ENCODE data around the gene CNTNAP3.
"Not testable (repeated sequence)": the region's sequence is repeated elsewhere in the genome, so short reads cannot be mapped to it uniquely, and the experiment has no call there.

CNTNAP3 gene

GRCh38 chr9:39287980-39288379 is at the start of gene CNTNAP3:
CNTNAP3 (minus strand) TSS chr9:39288167; CDS start chr9:39288064, 103 bp downstream.
- not testable (repeated sequence) for H3K36me3 Mint-ChIP-seq, ATAC-seq, H3K27me3 Mint-ChIP-seq, H3K27ac Mint-ChIP-seq, H3K9me3 Mint-ChIP-seq, H3K4me1 Mint-ChIP-seq
- peak within 1 kb of the TSS; percentile 70 for H3K4me3 Mint-ChIP-seq

- not testable (repeated sequence) for H3K4me1 Mint-ChIP-seq, ATAC-seq, H3K4me3 Mint-ChIP-seq, H3K9me3 Mint-ChIP-seq, H3K27me3 Mint-ChIP-seq, H3K27ac Mint-ChIP-seq, H3K36me3 Mint-ChIP-seq
These were observed 8.0 kb downstream of the CNTNAP3 start for GRCh38 chr9:39279995-39280394.

- not testable (repeated sequence) for H3K4me1 Mint-ChIP-seq, H3K27me3 Mint-ChIP-seq, H3K4me3 Mint-ChIP-seq, H3K9me3 Mint-ChIP-seq, ATAC-seq, H3K27ac Mint-ChIP-seq, H3K36me3 Mint-ChIP-seq
These were observed 45.5 kb downstream of the CNTNAP3 start for GRCh38 chr9:39242513-39242912.

GRCh38 chr9:39232130-39232991 is 55.6 kb downstream of the CNTNAP3 start:
- H3K9me3 Mint-ChIP-seq, ATAC-seq, H3K4me1 Mint-ChIP-seq, H3K27me3 Mint-ChIP-seq, H3K27ac Mint-ChIP-seq, H3K36me3 Mint-ChIP-seq, H3K4me3 Mint-ChIP-seq: not testable (repeated sequence)

- H3K27me3 Mint-ChIP-seq, H3K36me3 Mint-ChIP-seq, ATAC-seq, H3K27ac Mint-ChIP-seq, H3K4me3 Mint-ChIP-seq, H3K4me1 Mint-ChIP-seq, H3K9me3 Mint-ChIP-seq: not testable (repeated sequence)
These were observed 72.0 kb downstream of the CNTNAP3 start for GRCh38 chr9:39215976-39216375.

- ATAC-seq, H3K4me3 Mint-ChIP-seq, H3K27me3 Mint-ChIP-seq, H3K27ac Mint-ChIP-seq, H3K4me1 Mint-ChIP-seq, H3K36me3 Mint-ChIP-seq, H3K9me3 Mint-ChIP-seq: not testable (repeated sequence)
These were observed 78.2 kb downstream of the CNTNAP3 start for GRCh38 chr9:39209773-39210172.

- H3K36me3 Mint-ChIP-seq, H3K27me3 Mint-ChIP-seq, H3K4me1 Mint-ChIP-seq, ATAC-seq, H3K9me3 Mint-ChIP-seq, H3K27ac Mint-ChIP-seq, H3K4me3 Mint-ChIP-seq: not testable (repeated sequence)
These were observed 81.3 kb downstream of the CNTNAP3 start for GRCh38 chr9:39206643-39207042.

GRCh38 chr9:39205842-39206241 is 82.1 kb downstream of the CNTNAP3 start:
- not testable (repeated sequence) for H3K27ac Mint-ChIP-seq, ATAC-seq, H3K4me1 Mint-ChIP-seq, H3K27me3 Mint-ChIP-seq, H3K36me3 Mint-ChIP-seq, H3K4me3 Mint-ChIP-seq, H3K9me3 Mint-ChIP-seq

- not testable (repeated sequence) for ATAC-seq, H3K36me3 Mint-ChIP-seq
These were observed 87.6 kb downstream of the CNTNAP3 start for GRCh38 chr9:39200412-39200811.

GRCh38 chr9:39198000-39198709 is 89.8 kb downstream of the CNTNAP3 start:
- H3K27me3 Mint-ChIP-seq, H3K4me3 Mint-ChIP-seq, H3K9me3 Mint-ChIP-seq, H3K36me3 Mint-ChIP-seq, ATAC-seq, H3K4me1 Mint-ChIP-seq, H3K27ac Mint-ChIP-seq: not testable (repeated sequence)

More at GRCh38 chr9:39200412-39200811, 87.6 kb downstream of the CNTNAP3 start:
- H3K27me3 Mint-ChIP-seq, H3K4me3 Mint-ChIP-seq, H3K9me3 Mint-ChIP-seq, H3K4me1 Mint-ChIP-seq, H3K27ac Mint-ChIP-seq: not testable (repeated sequence)

- not testable (repeated sequence) for ATAC-seq, H3K4me3 Mint-ChIP-seq, H3K27ac Mint-ChIP-seq, H3K4me1 Mint-ChIP-seq, H3K27me3 Mint-ChIP-seq, H3K9me3 Mint-ChIP-seq, H3K36me3 Mint-ChIP-seq
These were observed 116.6 kb downstream of the CNTNAP3 start for GRCh38 chr9:39171370-39171769.

GRCh38 chr9:39157714-39158113 is 130.3 kb downstream of the CNTNAP3 start:
- ATAC-seq, H3K4me3 Mint-ChIP-seq, H3K36me3 Mint-ChIP-seq, H3K9me3 Mint-ChIP-seq, H3K4me1 Mint-ChIP-seq, H3K27ac Mint-ChIP-seq, H3K27me3 Mint-ChIP-seq: not testable (repeated sequence)

GRCh38 chr9:39132826-39133552 is 155.0 kb downstream of the CNTNAP3 start:
- ATAC-seq, H3K9me3 Mint-ChIP-seq, H3K36me3 Mint-ChIP-seq, H3K27ac Mint-ChIP-seq, H3K27me3 Mint-ChIP-seq, H3K4me3 Mint-ChIP-seq, H3K4me1 Mint-ChIP-seq: not testable (repeated sequence)

- not testable (repeated sequence) for H3K4me1 Mint-ChIP-seq, H3K4me3 Mint-ChIP-seq, H3K27ac Mint-ChIP-seq, H3K9me3 Mint-ChIP-seq, H3K27me3 Mint-ChIP-seq, ATAC-seq, H3K36me3 Mint-ChIP-seq
These were observed 166.6 kb downstream of the CNTNAP3 start for GRCh38 chr9:39121401-39121800.

GRCh38 chr9:39111746-39112145 is 176.2 kb downstream of the CNTNAP3 start:
- not testable (repeated sequence) for H3K27me3 Mint-ChIP-seq, H3K9me3 Mint-ChIP-seq, ATAC-seq, H3K36me3 Mint-ChIP-seq, H3K4me3 Mint-ChIP-seq, H3K4me1 Mint-ChIP-seq, H3K27ac Mint-ChIP-seq

Measured in stimulated activated memory B cell treated with anti-CD40 and anti-IgM and Interleukin-4, amounts not matched to agents 10 μg/mL and 1 μg/mL and 100 μg/mL, for 72 hours (primary cell).